K562 (cell line): ENCODE measurements around the gene IP6K3. TPM values are rescaled to one million over a fixed set of nuclear protein-coding genes. Genes with fewer than 3 reads are reported as not detected.

Experiments used
- ERF ChIP-seq: fragments of 450-650 bp; formaldehyde crosslinking; IDR thresholded peaks from 2 replicates; pipeline ENCODE4 v1.4.0; 2020; ENCODE audit warnings: mild to moderate bottlenecking, mixed read lengths
- ESRRB ChIP-seq: fragments of 250-450 bp; sonication (Bioruptor Pico); IDR thresholded peaks from 2 replicates; pipeline ENCODE4 v1.5.0; 2020; ENCODE audit warnings: mild to moderate bottlenecking, moderate library complexity, borderline replicate concordance
- HDGF ChIP-seq: fragments of 450-650 bp; IDR thresholded peaks from 2 replicates; pipeline ENCODE4 v1.6.1; 2016
- HNRNPL ChIP-seq: fragments of 200-400 bp; formaldehyde crosslinking; IDR thresholded peaks from 2 replicates; pipeline ENCODE4 v1.6.1; 2017; ENCODE audit warnings: low read depth, mild to moderate bottlenecking, low read length
- KDM1A ChIP-seq, 2 experiments: fragments of 450-650 bp; IDR thresholded peaks; 2 replicates each; pipeline ENCODE4 v1.6.1; 2016; ENCODE audit warnings: mild to moderate bottlenecking in 2 of 2
- NFXL1 ChIP-seq: fragments of 450-650 bp; formaldehyde crosslinking; IDR thresholded peaks from 2 replicates; pipeline ENCODE4 v1.4.0; 2021; ENCODE audit warnings: mild to moderate bottlenecking
- NR2C1 ChIP-seq, 2 experiments: fragments of 450-650 bp; IDR thresholded peaks; 2 replicates each; pipeline ENCODE4 v1.6.1; 2017; ENCODE audit warnings: mild to moderate bottlenecking in 2 of 2, antibody characterized with exemption in 1 of 2, inconsistent platforms in 1 of 2, missing compliant biosample characterization in 1 of 2, missing genetic modification characterization in 1 of 2
- NR2F6 ChIP-seq: fragments of 450-650 bp; formaldehyde crosslinking; IDR thresholded peaks from 2 replicates; pipeline ENCODE4 v1.4.0; 2020; ENCODE audit warnings: mild to moderate bottlenecking
- PTBP1 ChIP-seq: fragments of 200-400 bp; formaldehyde crosslinking; IDR thresholded peaks from 2 replicates; pipeline ENCODE4 v1.6.1; 2017; ENCODE audit warnings: low read depth, low read length
- RFX7 ChIP-seq: fragments of 250-450 bp; sonication (Bioruptor Pico); IDR thresholded peaks from 2 replicates; pipeline ENCODE4 v1.5.1; 2021; ENCODE audit warnings: mild to moderate bottlenecking
- SMAD1 ChIP-seq: fragments of 150-350 bp; IDR thresholded peaks from 2 replicates; pipeline ENCODE4 v1.6.1; 2014; ENCODE audit warnings: low read length, low read depth; ENCODE audit not compliant: partially characterized antibody
- TOE1 ChIP-seq, 2 experiments: fragments of 450-650 bp in 1 of 2; sonication (generic) in 1 of 2; formaldehyde crosslinking in 1 of 2; IDR thresholded peaks; 2 replicates each; pipeline versions ENCODE4 v1.7.1 to v1.8.0; 2016 to 2022; ENCODE audit warnings: borderline replicate concordance in 2 of 2, mild to moderate bottlenecking in 2 of 2, antibody characterized with exemption in 1 of 2, inconsistent platforms in 1 of 2, low read depth in 1 of 2, missing genetic modification reagents in 1 of 2, moderate library complexity in 1 of 2
- ZBTB5 ChIP-seq: fragments of 450-650 bp; IDR thresholded peaks from 2 replicates; pipeline ENCODE4 v1.6.1; 2017; ENCODE audit warnings: antibody characterized with exemption
- ZNF431 ChIP-seq: sonication (generic); formaldehyde crosslinking; IDR thresholded peaks from 2 replicates; pipeline ENCODE4 v1.8.0; 2022; ENCODE audit warnings: mild to moderate bottlenecking, missing genetic modification reagents
- polyA plus RNA-seq, 8 experiments: library from polyadenylated mRNA; depleted of rRNA in 4 of 8; stranded (reverse) in 5 of 8; unstranded in 3 of 8; fragments of >200 nt; fragmentation: Nextera tagmentation in 2 of 8; fragmentation: Illumina TruSeq in 1 of 8; extraction: Ambion mirVana in 2 of 8; extraction: Trizol in 1 of 8; gene quantifications; 2 replicates each; pipeline versions ENCODE4 v1.2.1 to v1.2.3, GENCODE V29; 2011 to 2014; ENCODE audit warnings: inconsistent platforms in 1 of 8, missing spikeins in 1 of 8
- total RNA-seq, 7 experiments: library from RNA; depleted of rRNA in 6 of 7; stranded (reverse); fragments of >200 nt in 6 of 7; fragmentation: Illumina TruSeq in 2 of 7; extraction: Trizol in 2 of 7; gene quantifications; 2 replicates each; pipeline versions ENCODE4 v1.2.1 to v1.2.3, GENCODE V29; 2011 to 2021; ENCODE audit warnings: low replicate concordance in 1 of 7
- TF ChIP-seq, protein P1 (sequence below), 3 experiments: fragments of 200-800 bp in 1 of 3; fragments of 250-450 bp in 1 of 3; fragments of 450-650 bp in 1 of 3; sonication (Bioruptor Pico) in 1 of 3; sonication (Bioruptor generic) in 1 of 3; formaldehyde crosslinking in 1 of 3; IDR thresholded peaks; 2 replicates each; pipeline versions ENCODE4 v1.6.1 to v1.8.0; 2016 to 2022; ENCODE audit warnings: mild to moderate bottlenecking in 2 of 3, missing genetic modification characterization in 2 of 3, missing compliant biosample characterization in 1 of 3, moderate library complexity in 1 of 3
- TF ChIP-seq, protein P2 (sequence below): sonication (generic); formaldehyde crosslinking; IDR thresholded peaks from 2 replicates; pipeline ENCODE4 v1.8.1; 2023; ENCODE audit warnings: mild to moderate bottlenecking, missing genetic modification reagents
- TF ChIP-seq, protein P3 (sequence below): fragments of 450-650 bp; IDR thresholded peaks from 2 replicates; pipeline ENCODE4 v1.6.1; 2017; ENCODE audit warnings: mild to moderate bottlenecking, moderate library complexity

IP6K3 gene
- total and polyA plus RNA-seq, 9 of the 15 experiments (the other 6 are each of a cell fraction or from before 2014, with no cell fraction given): not detected

- 0 out of 2 replicates have a peak, but pooled peaks have one; percentile 26 for TF ChIP-seq TOE1 (IDR thresholded peaks at IDR 0.05; ENCODE audit: borderline replicate concordance)
- TF ChIP-seq TOE1 (CRISPR knock-in tag; IDR thresholded peaks at IDR 0.05; ENCODE audit: borderline replicate concordance, low read depth): no peak
- TF ChIP-seq, protein P1, sequence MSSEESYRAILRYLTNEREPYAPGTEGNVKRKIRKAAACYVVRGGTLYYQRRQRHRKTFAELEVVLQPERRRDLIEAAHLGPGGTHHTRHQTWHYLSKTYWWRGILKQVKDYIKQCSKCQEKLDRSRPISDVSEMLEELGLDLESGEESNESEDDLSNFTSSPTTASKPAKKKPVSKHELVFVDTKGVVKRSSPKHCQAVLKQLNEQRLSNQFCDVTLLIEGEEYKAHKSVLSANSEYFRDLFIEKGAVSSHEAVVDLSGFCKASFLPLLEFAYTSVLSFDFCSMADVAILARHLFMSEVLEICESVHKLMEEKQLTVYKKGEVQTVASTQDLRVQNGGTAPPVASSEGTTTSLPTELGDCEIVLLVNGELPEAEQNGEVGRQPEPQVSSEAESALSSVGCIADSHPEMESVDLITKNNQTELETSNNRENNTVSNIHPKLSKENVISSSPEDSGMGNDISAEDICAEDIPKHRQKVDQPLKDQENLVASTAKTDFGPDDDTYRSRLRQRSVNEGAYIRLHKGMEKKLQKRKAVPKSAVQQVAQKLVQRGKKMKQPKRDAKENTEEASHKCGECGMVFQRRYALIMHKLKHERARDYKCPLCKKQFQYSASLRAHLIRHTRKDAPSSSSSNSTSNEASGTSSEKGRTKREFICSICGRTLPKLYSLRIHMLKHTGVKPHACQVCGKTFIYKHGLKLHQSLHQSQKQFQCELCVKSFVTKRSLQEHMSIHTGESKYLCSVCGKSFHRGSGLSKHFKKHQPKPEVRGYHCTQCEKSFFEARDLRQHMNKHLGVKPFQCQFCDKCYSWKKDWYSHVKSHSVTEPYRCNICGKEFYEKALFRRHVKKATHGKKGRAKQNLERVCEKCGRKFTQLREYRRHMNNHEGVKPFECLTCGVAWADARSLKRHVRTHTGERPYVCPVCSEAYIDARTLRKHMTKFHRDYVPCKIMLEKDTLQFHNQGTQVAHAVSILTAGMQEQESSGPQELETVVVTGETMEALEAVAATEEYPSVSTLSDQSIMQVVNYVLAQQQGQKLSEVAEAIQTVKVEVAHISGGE (CRISPR knock-in tag; IDR thresholded peaks at IDR 0.05): peak in 2 of 3 experiments; percentile 45 to 48; a peak in 2 of 6 replicates
- 0 out of 2 replicates have a peak, but pooled peaks have one; percentile 5 for TF ChIP-seq ZNF431
- TF ChIP-seq HDGF: peak; percentile 82; the same call in 1 of the 2 replicates
- no peak for TF ChIP-seq RFX7 (CRISPR knock-in tag)
- no peak for TF ChIP-seq NR2F6
- TF ChIP-seq, protein P2, sequence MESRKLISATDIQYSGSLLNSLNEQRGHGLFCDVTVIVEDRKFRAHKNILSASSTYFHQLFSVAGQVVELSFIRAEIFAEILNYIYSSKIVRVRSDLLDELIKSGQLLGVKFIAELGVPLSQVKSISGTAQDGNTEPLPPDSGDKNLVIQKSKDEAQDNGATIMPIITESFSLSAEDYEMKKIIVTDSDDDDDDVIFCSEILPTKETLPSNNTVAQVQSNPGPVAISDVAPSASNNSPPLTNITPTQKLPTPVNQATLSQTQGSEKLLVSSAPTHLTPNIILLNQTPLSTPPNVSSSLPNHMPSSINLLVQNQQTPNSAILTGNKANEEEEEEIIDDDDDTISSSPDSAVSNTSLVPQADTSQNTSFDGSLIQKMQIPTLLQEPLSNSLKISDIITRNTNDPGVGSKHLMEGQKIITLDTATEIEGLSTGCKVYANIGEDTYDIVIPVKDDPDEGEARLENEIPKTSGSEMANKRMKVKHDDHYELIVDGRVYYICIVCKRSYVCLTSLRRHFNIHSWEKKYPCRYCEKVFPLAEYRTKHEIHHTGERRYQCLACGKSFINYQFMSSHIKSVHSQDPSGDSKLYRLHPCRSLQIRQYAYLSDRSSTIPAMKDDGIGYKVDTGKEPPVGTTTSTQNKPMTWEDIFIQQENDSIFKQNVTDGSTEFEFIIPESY: no peak
- no peak for TF ChIP-seq ESRRB (CRISPR knock-in tag)
- TF ChIP-seq HNRNPL: no peak; the same call in 1 of the 2 replicates
- no peak for TF ChIP-seq ZBTB5
- TF ChIP-seq ERF (CRISPR knock-in tag): 0 out of 2 replicates have a peak, but pooled peaks have one; percentile 19
- TF ChIP-seq PTBP1: no peak
- TF ChIP-seq NFXL1 (CRISPR knock-in tag): no peak
- TF ChIP-seq, protein P3, sequence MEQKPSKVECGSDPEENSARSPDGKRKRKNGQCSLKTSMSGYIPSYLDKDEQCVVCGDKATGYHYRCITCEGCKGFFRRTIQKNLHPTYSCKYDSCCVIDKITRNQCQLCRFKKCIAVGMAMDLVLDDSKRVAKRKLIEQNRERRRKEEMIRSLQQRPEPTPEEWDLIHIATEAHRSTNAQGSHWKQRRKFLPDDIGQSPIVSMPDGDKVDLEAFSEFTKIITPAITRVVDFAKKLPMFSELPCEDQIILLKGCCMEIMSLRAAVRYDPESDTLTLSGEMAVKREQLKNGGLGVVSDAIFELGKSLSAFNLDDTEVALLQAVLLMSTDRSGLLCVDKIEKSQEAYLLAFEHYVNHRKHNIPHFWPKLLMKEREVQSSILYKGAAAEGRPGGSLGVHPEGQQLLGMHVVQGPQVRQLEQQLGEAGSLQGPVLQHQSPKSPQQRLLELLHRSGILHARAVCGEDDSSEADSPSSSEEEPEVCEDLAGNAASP: no peak
- peak; percentile 81 to 87; a peak in 3 of 4 replicates for TF ChIP-seq KDM1A (IDR thresholded peaks at IDR 0.05)
- TF ChIP-seq NR2C1 (IDR thresholded peaks at IDR 0.05): peak; percentile 51; the same call in 1 of the 2 replicates
- TF ChIP-seq NR2C1 (tag; IDR thresholded peaks at IDR 0.05): no peak
- no peak for TF ChIP-seq SMAD1
Measured at GRCh38 chr6:33787954-33788693, 41.4 kb upstream of the IP6K3 start (continued).
